A549 (cell line): Measurements from ENCODE around the gene SPDYC. TPM values are rescaled to one million over a fixed set of nuclear protein-coding genes. Genes with fewer than 3 reads are reported as not detected.

ENCODE experiments used
- polyA plus RNA-seq, 4 experiments: library from polyadenylated mRNA; depleted of rRNA in 3 of 4; stranded (reverse); fragments of >200 nt; fragmentation: RNase III in 1 of 4; extraction: RNeasy Plus Mini Kit Qiagen cat#74134 plus additional on column Dnase treatment in 1 of 4; gene quantifications; 2 replicates in 3 of 4; 3 replicates in 1 of 4; pipeline ENCODE4 v1.2.3, GENCODE V29; 2011 to 2017
- small RNA-seq, 6 experiments: library from RNA; depleted of rRNA; stranded (forward); fragments of <200 nt; gene quantifications; one replicate each; pipeline ENCODE3, GENCODE V24; 2012

The SPDYC gene
- polyA plus RNA-seq, 2 of the 4 experiments (the other 2 are of a cell fraction), result not detected

Small RNA genes lying within 50 kb of the gene (small RNA-seq; reads per million reads assigned to genes)
- gene HIGD1AP10 (0 reads per million in 6 experiments), gene PDCL2P2 (0 reads per million in 6 experiments), gene RNU2-23P (0.16 to 183 (median 19.8) reads per million in 6 experiments)

Other genes with a start within 250 kb of the SPDYC start
- gene PPP2R5B, start 245.5 kb upstream of the SPDYC start, polyA plus RNA-seq (2011; rRNA removed), result 6.9 and 11.1 TPM in 2 replicates
- gene PPP2R5B, start 245.5 kb upstream of the SPDYC start, polyA plus RNA-seq (2017; fragmentation: RNase III; extraction: RNeasy Plus Mini Kit Qiagen cat#74134 plus additional on column Dnase treatment), result 3.9 to 6.1 TPM (median 5.7 TPM) in 3 replicates
- not detected in 2 replicates for gene GPHA2, start 234.3 kb upstream of the SPDYC start, polyA plus RNA-seq (2011; rRNA removed)
- not detected in 3 replicates for gene GPHA2, start 234.3 kb upstream of the SPDYC start, polyA plus RNA-seq (2017; fragmentation: RNase III; extraction: RNeasy Plus Mini Kit Qiagen cat#74134 plus additional on column Dnase treatment)
- 0.12 and 0.24 TPM in 2 replicates for gene MAJIN, start 198.1 kb upstream of the SPDYC start, polyA plus RNA-seq (2011; rRNA removed)
- gene MAJIN, start 198.1 kb upstream of the SPDYC start, polyA plus RNA-seq (2017; fragmentation: RNase III; extraction: RNeasy Plus Mini Kit Qiagen cat#74134 plus additional on column Dnase treatment), result not detected in 3 replicates
- 0.67 and 0.79 TPM in 2 replicates for gene BATF2, start 173.3 kb upstream of the SPDYC start, polyA plus RNA-seq (2011; rRNA removed)
- 0.21 to 0.35 TPM (median 0.29 TPM) in 3 replicates for gene BATF2, start 173.3 kb upstream of the SPDYC start, polyA plus RNA-seq (2017; fragmentation: RNase III; extraction: RNeasy Plus Mini Kit Qiagen cat#74134 plus additional on column Dnase treatment)
- 117 and 129 TPM in 2 replicates for gene ARL2, start 156.1 kb upstream of the SPDYC start, polyA plus RNA-seq (2011; rRNA removed)
- gene ARL2, start 156.1 kb upstream of the SPDYC start, polyA plus RNA-seq (2017; fragmentation: RNase III; extraction: RNeasy Plus Mini Kit Qiagen cat#74134 plus additional on column Dnase treatment), result 136 to 166 TPM (median 160 TPM) in 3 replicates
- gene SNX15, start 142.8 kb upstream of the SPDYC start, polyA plus RNA-seq (2011; rRNA removed), result 13.4 and 15.8 TPM in 2 replicates
- gene SNX15, start 142.8 kb upstream of the SPDYC start, polyA plus RNA-seq (2017; fragmentation: RNase III; extraction: RNeasy Plus Mini Kit Qiagen cat#74134 plus additional on column Dnase treatment), result 17.0 to 18.4 TPM (median 17.7 TPM) in 3 replicates
- gene SAC3D1, start 129.0 kb upstream of the SPDYC start, polyA plus RNA-seq (2011; rRNA removed), result 9.4 and 12.9 TPM in 2 replicates
- 29.0 to 31.0 TPM (median 30.4 TPM) in 3 replicates for gene SAC3D1, start 129.0 kb upstream of the SPDYC start, polyA plus RNA-seq (2017; fragmentation: RNase III; extraction: RNeasy Plus Mini Kit Qiagen cat#74134 plus additional on column Dnase treatment)
- not detected in 2 replicates for gene NAALADL1, start 111.7 kb upstream of the SPDYC start, polyA plus RNA-seq (2011; rRNA removed)
- gene NAALADL1, start 111.7 kb upstream of the SPDYC start, polyA plus RNA-seq (2017; fragmentation: RNase III; extraction: RNeasy Plus Mini Kit Qiagen cat#74134 plus additional on column Dnase treatment), result not detected in 3 replicates
- gene CDCA5, start 86.2 kb upstream of the SPDYC start, polyA plus RNA-seq (2011; rRNA removed), result 28.0 and 30.9 TPM in 2 replicates
- gene CDCA5, start 86.2 kb upstream of the SPDYC start, polyA plus RNA-seq (2017; fragmentation: RNase III; extraction: RNeasy Plus Mini Kit Qiagen cat#74134 plus additional on column Dnase treatment), result 43.1 to 46.0 TPM (median 44.1 TPM) in 3 replicates
- gene ZFPL1, start 86.0 kb upstream of the SPDYC start, polyA plus RNA-seq (2011; rRNA removed), result 27.7 and 30.1 TPM in 2 replicates
- gene ZFPL1, start 86.0 kb upstream of the SPDYC start, polyA plus RNA-seq (2017; fragmentation: RNase III; extraction: RNeasy Plus Mini Kit Qiagen cat#74134 plus additional on column Dnase treatment), result 29.2 to 33.5 TPM (median 31.7 TPM) in 3 replicates
- 37.2 and 44.7 TPM in 2 replicates for gene VPS51, start 74.0 kb upstream of the SPDYC start, polyA plus RNA-seq (2011; rRNA removed)
- gene VPS51, start 74.0 kb upstream of the SPDYC start, polyA plus RNA-seq (2017; fragmentation: RNase III; extraction: RNeasy Plus Mini Kit Qiagen cat#74134 plus additional on column Dnase treatment), result 46.7 to 51.7 TPM (median 51.0 TPM) in 3 replicates
- gene TM7SF2, start 58.4 kb upstream of the SPDYC start, polyA plus RNA-seq (2011; rRNA removed), result 8.2 and 9.6 TPM in 2 replicates
- 6.9 to 9.7 TPM (median 8.2 TPM) in 3 replicates for gene TM7SF2, start 58.4 kb upstream of the SPDYC start, polyA plus RNA-seq (2017; fragmentation: RNase III; extraction: RNeasy Plus Mini Kit Qiagen cat#74134 plus additional on column Dnase treatment)
- 5.5 and 6.0 TPM in 2 replicates for gene ZNHIT2, start 52.5 kb upstream of the SPDYC start, polyA plus RNA-seq (2011; rRNA removed)
- gene ZNHIT2, start 52.5 kb upstream of the SPDYC start, polyA plus RNA-seq (2017; fragmentation: RNase III; extraction: RNeasy Plus Mini Kit Qiagen cat#74134 plus additional on column Dnase treatment), result 12.4 to 14.0 TPM (median 13.5 TPM) in 3 replicates
- 401 and 591 TPM in 2 replicates for gene FAU, start 48.1 kb upstream of the SPDYC start, polyA plus RNA-seq (2011; rRNA removed)
- gene FAU, start 48.1 kb upstream of the SPDYC start, polyA plus RNA-seq (2017; fragmentation: RNase III; extraction: RNeasy Plus Mini Kit Qiagen cat#74134 plus additional on column Dnase treatment), result 866 to 893 TPM (median 878 TPM) in 3 replicates
- gene MRPL49, start 47.9 kb upstream of the SPDYC start, polyA plus RNA-seq (2011; rRNA removed), result 55.5 and 61.8 TPM in 2 replicates
- 62.7 to 65.5 TPM (median 64.5 TPM) in 3 replicates for gene MRPL49, start 47.9 kb upstream of the SPDYC start, polyA plus RNA-seq (2017; fragmentation: RNase III; extraction: RNeasy Plus Mini Kit Qiagen cat#74134 plus additional on column Dnase treatment)
- 21.4 and 50.4 TPM in 2 replicates for gene SYVN1, start 35.7 kb upstream of the SPDYC start, polyA plus RNA-seq (2011; rRNA removed)
- gene SYVN1, start 35.7 kb upstream of the SPDYC start, polyA plus RNA-seq (2017; fragmentation: RNase III; extraction: RNeasy Plus Mini Kit Qiagen cat#74134 plus additional on column Dnase treatment), result 22.4 to 26.9 TPM (median 25.1 TPM) in 3 replicates
- 63.7 and 72.6 TPM in 2 replicates for gene CAPN1, start 11.7 kb downstream of the SPDYC start, polyA plus RNA-seq (2011; rRNA removed)
- 87.9 to 98.6 TPM (median 93.1 TPM) in 3 replicates for gene CAPN1, start 11.7 kb downstream of the SPDYC start, polyA plus RNA-seq (2017; fragmentation: RNase III; extraction: RNeasy Plus Mini Kit Qiagen cat#74134 plus additional on column Dnase treatment)
- 52.3 and 55.6 TPM in 2 replicates for gene POLA2, start 91.7 kb downstream of the SPDYC start, polyA plus RNA-seq (2011; rRNA removed)
- gene POLA2, start 91.7 kb downstream of the SPDYC start, polyA plus RNA-seq (2017; fragmentation: RNase III; extraction: RNeasy Plus Mini Kit Qiagen cat#74134 plus additional on column Dnase treatment), result 33.8 to 34.5 TPM (median 34.1 TPM) in 3 replicates
- 3.0 and 3.7 TPM in 2 replicates for gene CDC42EP2, start 144.6 kb downstream of the SPDYC start, polyA plus RNA-seq (2011; rRNA removed)
- gene CDC42EP2, start 144.6 kb downstream of the SPDYC start, polyA plus RNA-seq (2017; fragmentation: RNase III; extraction: RNeasy Plus Mini Kit Qiagen cat#74134 plus additional on column Dnase treatment), result 8.0 to 10.1 TPM (median 8.5 TPM) in 3 replicates
- gene DPF2, start 163.6 kb downstream of the SPDYC start, polyA plus RNA-seq (2011; rRNA removed), result 35.6 and 36.3 TPM in 2 replicates
- 34.8 to 39.8 TPM (median 35.7 TPM) in 3 replicates for gene DPF2, start 163.6 kb downstream of the SPDYC start, polyA plus RNA-seq (2017; fragmentation: RNase III; extraction: RNeasy Plus Mini Kit Qiagen cat#74134 plus additional on column Dnase treatment)
- gene TIGD3, start 184.5 kb downstream of the SPDYC start, polyA plus RNA-seq (2011; rRNA removed), result 0.30 and 0.37 TPM in 2 replicates
- 0.54 to 0.71 TPM (median 0.66 TPM) in 3 replicates for gene TIGD3, start 184.5 kb downstream of the SPDYC start, polyA plus RNA-seq (2017; fragmentation: RNase III; extraction: RNeasy Plus Mini Kit Qiagen cat#74134 plus additional on column Dnase treatment)
- 3.1 and 4.9 TPM in 2 replicates for gene SLC25A45, start 212.4 kb downstream of the SPDYC start, polyA plus RNA-seq (2011; rRNA removed)
- 7.9 to 8.6 TPM (median 8.1 TPM) in 3 replicates for gene SLC25A45, start 212.4 kb downstream of the SPDYC start, polyA plus RNA-seq (2017; fragmentation: RNase III; extraction: RNeasy Plus Mini Kit Qiagen cat#74134 plus additional on column Dnase treatment)
- 12.2 and 12.9 TPM in 2 replicates for gene FRMD8, start 216.4 kb downstream of the SPDYC start, polyA plus RNA-seq (2011; rRNA removed)
- gene FRMD8, start 216.4 kb downstream of the SPDYC start, polyA plus RNA-seq (2017; fragmentation: RNase III; extraction: RNeasy Plus Mini Kit Qiagen cat#74134 plus additional on column Dnase treatment), result 16.5 to 20.0 TPM (median 17.4 TPM) in 3 replicates